Activated CD4-positive, CD25-positive, alpha-beta regulatory T cell (primary cell): ENCODE data around the gene ADAMTS15.

Experiments
- DNase-seq, 4 experiments: peaks; one replicate each; lab custom pipeline; 2025; lab: John Stamatoyannopoulos, UW

Gene ADAMTS15

GRCh38 chr11:130457623-130458409 is 9.4 kb downstream of the ADAMTS15 start:
- no peak for DNase-seq

DNA sequence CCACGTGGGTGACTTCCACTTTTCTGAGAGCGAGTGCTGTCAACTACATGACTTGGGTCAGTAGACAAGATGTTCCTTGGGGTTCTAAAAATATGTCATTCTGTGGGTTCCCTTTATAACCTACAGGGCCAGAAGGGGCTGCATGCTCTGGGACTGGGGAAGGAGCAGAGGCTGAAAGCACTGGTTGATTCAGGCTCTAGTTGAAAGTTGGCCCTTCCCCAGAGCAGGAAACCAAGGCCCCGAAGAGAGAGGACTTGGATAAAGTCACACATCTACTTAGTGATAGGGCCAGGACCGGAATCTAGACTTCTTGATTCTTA is 9.9 kb downstream of the ADAMTS15 start:
- no peak for DNase-seq

DNA sequence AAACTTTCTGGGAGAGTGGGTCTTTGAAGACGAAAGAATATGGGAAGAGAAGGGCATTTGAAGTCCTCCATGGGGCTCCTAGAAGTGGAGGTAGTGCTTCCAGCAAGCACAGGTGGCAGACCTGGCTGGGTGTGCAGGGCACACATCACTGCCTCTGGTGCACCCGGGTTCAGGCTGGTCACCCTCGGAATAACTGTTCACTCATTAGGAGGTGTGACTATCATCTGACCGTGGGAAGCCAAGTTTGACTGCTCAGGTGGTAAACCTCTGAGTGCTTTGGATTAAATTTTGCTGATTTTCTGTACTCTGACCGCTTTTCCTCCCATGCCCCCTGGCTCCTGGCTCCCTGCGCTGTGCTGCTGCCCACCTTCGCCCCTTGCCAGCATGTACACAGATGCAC is 11.1 kb downstream of the ADAMTS15 start:
- no peak for DNase-seq

- no peak for DNase-seq
Observed at GRCh38 chr11:130462101-130462885, 13.8 kb downstream of the ADAMTS15 start.

- DNase-seq: no peak
Observed at GRCh38 chr11:130462931-130463330, 14.5 kb downstream of the ADAMTS15 start.

DNA sequence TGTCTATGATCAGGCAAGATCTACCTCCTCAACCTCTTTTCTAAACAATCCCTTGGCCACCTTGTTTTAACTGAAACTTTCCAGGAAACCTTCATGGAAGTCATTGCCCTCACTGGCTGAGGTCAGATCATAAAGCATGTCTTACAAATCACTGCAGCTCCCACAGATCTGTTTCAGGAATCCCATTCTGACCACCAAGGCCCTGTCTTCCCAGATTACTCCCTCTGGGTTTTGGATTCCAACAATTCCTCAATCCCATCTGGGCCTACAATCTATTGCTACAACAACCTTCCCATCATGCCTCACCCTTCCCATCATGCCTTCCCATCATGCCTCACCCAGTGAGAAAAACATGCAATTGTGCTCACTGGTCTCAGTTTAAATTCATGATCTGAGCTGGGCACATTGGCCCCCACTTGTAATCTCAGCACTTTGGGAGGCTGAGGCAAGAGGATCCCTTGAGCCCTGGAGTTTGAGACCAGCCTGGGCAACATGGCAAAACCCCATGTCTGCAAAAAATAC is 15.9 kb downstream of the ADAMTS15 start:
- DNase-seq: no peak

GRCh38 chr11:130465263-130465662 is 16.8 kb downstream of the ADAMTS15 start:
- DNase-seq: no peak

DNA sequence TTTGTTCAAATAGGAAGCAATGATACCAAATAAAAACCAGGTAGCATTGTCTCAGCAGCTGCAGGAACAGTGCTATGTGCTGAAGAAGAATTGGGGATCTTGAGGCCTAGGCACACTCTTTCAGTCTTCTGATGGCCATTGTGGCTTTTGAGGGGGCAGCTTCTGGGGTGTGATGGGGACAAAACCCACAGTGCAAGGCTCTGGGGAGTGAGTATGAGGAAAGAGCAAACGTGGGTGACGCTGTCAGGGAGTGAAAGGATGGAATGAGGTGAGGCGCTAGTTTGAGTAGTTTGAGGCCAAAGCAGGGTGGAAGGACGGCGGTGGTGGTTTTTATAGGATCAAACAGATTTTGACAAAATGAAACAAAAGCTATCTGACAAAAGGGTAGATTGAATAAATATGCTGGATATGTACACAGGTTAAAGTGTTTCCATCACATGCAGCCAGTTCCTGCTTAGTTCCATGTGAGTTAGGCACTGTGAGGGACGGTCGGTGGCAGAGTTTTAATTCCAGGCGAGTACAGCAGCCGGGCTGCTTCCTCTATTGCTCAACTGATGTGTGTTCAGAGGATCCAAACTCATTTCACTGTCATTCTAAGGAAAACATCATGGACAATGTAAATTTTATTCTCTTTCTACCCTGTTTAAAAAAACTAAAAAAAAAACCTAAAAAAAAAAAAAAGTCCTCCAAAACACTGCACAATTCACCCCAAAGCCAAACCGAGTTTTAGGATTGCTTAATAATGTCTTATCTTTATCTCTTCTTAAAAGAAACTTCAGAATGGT is 18.9 kb downstream of the ADAMTS15 start:
- no peak for DNase-seq

GRCh38 chr11:130469181-130469580 is 20.7 kb downstream of the ADAMTS15 start:
- DNase-seq: no peak

- no peak for DNase-seq
Observed at GRCh38 chr11:130470832-130471706, 22.6 kb downstream of the ADAMTS15 start.

- DNase-seq: no peak
Observed at GRCh38 chr11:130471731-130472433, 23.4 kb downstream of the ADAMTS15 start.

DNA sequence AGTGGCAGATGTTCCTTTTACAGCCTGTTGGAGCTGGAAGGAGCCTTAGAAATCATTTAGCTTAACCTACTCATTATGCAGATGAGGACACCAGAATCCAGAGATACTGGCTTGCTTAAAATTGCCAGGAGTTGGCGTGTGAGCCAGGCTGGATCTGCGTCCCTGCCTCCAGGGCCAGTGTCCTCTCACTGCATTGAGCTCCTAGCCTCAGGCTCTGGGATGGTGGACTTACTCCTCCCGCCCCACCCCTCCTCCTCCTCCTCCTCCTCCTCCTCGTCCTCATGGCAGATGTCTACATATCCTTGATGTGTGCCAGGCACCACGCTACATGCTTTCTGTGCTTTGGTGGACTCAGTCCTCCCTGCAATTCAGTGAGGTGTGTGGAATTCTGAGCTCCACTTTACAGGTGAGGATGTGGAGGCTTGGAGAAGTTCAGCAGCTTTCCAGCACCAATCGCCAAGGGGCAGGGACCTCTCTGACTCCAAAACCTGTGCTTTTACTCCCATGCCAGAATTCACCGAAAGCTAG is 24.1 kb downstream of the ADAMTS15 start:
- no peak for DNase-seq

GRCh38 chr11:130473056-130473794 is 24.8 kb downstream of the ADAMTS15 start:
- DNase-seq: no peak

- no peak for DNase-seq
Observed at GRCh38 chr11:130473795-130474377, 25.4 kb downstream of the ADAMTS15 start.

GRCh38 chr11:130474637-130475400 is 26.4 kb downstream of the ADAMTS15 start:
- no peak for DNase-seq

- no peak for DNase-seq
Observed at GRCh38 chr11:130475426-130476053, 27.1 kb downstream of the ADAMTS15 start.

DNA sequence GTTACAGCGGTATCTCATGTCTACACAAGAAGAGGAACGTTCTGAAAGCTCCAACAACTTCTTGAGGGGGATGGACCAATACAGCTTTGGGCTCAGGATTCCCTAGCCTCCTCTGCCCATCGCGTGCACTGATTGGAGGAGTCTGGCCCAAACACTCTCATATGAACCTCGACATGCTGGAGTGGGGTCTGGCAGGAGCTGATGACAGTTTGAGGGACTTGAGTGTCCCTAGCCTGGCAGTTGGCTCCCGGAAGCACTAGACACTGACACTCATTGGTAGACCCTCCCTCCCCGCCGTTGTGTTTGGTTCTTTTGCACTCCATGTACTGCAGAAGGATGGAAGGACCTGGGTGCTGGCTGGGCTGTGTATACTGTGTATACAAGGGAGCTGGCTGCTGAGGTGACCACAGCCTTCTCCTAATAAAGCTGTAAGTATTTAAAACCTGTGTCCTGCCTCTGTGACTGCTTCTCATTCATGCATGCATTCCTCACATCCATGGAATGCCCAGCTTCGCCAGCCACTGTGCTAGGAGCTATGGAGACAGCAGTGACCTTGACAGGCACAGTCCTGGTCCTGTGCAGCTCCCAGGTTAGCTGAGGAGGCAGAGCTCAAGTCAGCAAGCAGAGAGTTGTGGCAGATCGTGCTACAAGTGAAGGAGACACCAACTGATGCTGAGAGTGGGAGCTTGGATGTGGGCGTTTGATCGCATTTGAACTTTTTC is 27.9 kb downstream of the ADAMTS15 start:
- DNase-seq: no peak
